Left renal pelvis (tissue), 4 donors: ENCODE data around the gene ATF7. TPM values are rescaled to one million over a fixed set of nuclear protein-coding genes. Genes with fewer than 3 reads are reported as not detected.
"Not testable (repeated sequence)": the region's sequence is repeated elsewhere in the genome, so short reads cannot be mapped to it uniquely, and the experiment has no call there.

Experiments
- DNase-seq, 4 donors: peaks; one replicate each; pipeline ENCODE4 v3.0.0-alpha.2; 2013; ENCODE audit warnings: low read depth in 4 of 4, low spot score in 3 of 4
- polyA plus RNA-seq, 4 donors: library from polyadenylated mRNA; unstranded; fragments of 120-200 nt; gene quantifications; one replicate each; pipeline ENCODE4 v1.2.1, GENCODE V29; 2013; ENCODE audit not compliant: insufficient read length in 4 of 4

Gene ATF7
- polyA plus RNA-seq, 4 donors, result 43.1 to 70.5 (median 44.8) TPM

DNA sequence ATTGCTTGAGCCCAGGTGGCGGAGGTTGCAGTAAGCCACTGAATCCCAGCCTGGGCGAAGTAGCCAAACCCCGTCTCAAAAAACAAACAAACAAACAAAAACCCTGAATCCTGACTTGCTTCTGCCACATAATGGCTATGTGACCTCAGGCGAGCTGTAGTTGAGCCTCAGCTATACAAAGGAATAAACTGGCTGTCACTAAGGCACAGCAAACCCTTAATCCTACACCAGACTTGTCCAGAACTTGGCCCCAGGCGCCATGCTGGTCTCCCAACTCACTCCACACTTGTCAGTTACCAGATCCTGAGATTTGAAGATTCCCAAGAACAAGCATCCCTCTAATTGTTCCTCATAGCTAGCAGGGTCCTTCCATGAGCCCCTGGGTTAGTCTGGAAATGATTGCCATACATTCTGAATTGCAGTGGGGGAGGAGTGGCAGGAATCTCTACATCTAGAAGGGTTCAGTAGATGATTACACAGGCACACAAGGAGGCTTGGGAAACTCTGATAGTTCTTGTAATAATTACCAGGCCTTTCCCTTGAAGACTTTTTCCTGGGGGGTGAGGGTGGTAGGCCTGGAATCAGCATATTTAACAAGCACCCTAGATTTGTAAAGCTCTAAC, 136.8 kb downstream of the ATF7 start:
- DNase-seq, result peak in 2 of 4 donors; percentile 35 to 44

DNA sequence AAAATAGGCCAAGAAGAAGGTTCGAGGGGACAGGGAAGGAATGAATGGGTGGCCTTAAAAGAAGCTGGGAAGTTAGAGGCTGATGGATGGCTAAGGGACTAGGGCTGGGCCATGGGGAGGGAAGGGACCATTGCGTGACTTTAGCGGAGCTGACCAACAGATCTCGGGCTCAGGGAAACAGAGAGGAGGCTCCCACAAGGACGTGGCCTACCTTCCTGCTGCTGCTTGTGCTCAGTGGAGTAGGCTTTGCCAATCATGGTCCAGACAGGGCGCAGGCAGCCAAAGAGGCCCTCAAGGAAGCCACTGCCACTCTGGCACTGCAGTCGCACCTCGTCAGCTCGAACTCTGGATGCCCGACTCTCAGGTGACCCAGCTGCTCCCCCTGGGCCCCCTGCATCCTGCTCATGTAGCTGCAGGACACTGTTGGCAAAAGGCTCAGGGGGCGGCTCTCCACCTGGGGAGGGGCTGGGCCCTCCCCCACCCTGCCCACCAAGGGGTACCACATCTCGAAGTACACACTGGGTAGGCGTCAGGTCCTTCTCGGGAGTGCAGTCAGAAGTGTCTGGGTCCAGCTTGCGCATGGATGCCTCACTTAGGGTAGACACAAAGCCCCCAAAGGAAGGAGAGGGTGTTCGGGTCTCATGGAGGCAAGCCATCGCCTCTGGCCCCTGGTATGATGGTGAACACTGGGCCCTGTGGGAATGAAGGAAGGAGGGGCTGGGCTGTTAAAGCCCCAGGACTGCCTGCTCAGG, 139.3 kb downstream of the ATF7 start:
- DNase-seq, result no peak

- DNase-seq, result no peak
These were observed 140.0 kb downstream of the ATF7 start for GRCh38 chr12:53485955-53486735.

GRCh38 chr12:53484686-53485575, 141.3 kb downstream of the ATF7 start:
- DNase-seq, result no peak

- DNase-seq, result no peak
These were observed 142.2 kb downstream of the ATF7 start for GRCh38 chr12:53483979-53484377.

DNA sequence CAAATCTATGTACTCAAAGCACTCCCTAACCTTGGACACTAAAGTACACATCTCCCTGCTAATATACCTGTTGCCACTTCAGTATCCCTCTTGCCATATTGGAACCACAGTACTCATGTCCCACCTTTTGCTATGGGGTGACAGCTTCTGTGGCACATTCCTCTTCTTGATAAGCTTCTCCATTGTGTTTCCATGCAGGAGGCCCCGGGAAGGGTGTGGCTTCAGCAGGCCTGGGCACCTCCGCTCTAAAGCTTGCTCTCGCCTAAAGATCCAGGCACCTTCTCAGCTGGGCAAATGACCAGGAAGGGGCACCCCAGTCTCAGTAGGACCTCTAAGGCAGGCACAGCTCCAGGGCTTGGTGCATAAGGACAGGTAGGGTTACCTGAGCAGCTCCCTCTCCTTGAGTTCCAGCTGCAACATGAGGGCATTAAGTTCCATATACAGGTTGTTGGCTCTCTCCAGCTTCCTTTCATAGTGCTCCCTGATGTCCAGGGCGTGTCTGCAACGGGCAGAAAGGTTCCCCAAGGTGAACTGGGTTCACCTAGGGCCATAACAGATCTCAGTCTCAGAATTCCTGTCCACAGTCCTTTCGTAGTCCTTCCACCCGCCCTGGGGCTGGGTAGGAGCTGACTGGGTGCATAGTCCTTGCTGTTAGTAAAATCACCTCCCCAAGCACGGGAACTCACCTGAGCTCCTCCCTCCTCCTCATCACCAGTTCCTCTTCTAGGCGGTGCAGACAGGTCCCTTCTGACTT, 142.8 kb downstream of the ATF7 start:
- DNase-seq, result no peak

DNA sequence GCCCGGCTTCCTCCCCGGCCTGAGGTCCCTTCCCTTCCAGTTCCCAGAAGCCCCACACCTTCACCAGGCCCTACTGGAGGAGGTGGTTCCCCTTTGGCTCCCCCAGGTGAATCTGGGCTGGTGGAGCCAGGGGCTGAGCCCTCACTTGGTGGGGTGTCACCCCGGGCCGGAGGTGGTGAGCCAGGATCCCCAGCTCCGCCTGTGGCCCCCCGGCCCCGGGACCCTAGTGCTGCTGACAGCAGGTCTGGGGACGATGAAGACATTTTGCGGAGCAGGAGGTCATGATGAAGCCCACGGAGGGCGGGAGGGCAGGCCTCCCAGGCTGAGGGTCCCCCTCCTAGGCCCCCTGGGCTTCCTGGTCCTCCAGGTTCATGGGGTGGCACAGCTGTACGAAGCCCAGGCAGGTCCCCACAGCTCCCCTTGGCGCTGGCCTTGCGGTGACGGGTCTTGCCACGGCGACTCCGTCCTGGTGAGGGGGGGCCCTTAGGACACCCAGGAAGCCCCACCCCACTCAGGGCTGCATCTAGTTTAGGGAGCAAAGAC, 143.5 kb downstream of the ATF7 start:
- DNase-seq, result no peak

GRCh38 chr12:53481939-53482586, 144.1 kb downstream of the ATF7 start:
- DNase-seq, result no peak

DNA sequence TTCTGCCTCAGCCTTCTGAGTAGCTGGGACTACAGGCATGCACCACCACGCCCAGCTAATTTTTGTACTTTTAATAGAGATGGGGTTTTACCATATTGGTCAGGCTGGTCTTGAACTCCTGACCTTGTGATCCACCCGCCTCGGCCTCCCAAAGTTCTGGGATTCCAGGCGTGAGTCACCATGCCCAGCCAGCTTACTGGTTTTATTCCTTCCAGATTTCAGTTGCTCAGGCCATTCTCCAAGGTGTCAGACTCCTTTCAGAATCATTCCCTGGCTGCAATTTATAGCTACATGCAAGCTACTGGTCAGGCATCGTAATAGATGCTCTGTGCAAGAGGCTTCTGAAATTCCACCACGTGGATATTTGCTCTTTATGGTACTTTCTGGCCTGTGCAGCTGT, 144.7 kb downstream of the ATF7 start:
- not testable (repeated sequence) for DNase-seq

- no peak for DNase-seq
These were observed 145.4 kb downstream of the ATF7 start for GRCh38 chr12:53480491-53481442.

DNA sequence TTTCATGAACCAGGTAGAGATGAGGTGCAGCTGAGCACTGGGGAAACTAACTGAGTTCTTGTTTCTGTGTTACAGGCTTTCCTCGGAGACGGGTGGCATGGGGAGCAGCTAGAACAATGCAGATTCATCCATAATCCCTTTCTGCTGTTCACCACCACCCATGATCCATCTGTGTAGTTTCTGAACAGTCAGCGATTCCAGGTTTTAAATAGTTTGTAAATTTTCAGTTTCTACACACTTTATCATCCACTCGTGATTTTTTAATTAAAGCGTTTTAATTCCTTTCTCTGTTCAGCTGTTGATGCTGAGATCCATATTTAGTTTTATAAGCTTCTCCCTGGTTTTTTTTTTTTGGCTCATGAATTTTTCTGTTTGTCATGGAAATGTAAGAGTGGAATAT, 146.9 kb downstream of the ATF7 start:
- DNase-seq, result no peak

- DNase-seq, result no peak
These were observed 147.3 kb downstream of the ATF7 start for GRCh38 chr12:53478865-53479264.

DNA sequence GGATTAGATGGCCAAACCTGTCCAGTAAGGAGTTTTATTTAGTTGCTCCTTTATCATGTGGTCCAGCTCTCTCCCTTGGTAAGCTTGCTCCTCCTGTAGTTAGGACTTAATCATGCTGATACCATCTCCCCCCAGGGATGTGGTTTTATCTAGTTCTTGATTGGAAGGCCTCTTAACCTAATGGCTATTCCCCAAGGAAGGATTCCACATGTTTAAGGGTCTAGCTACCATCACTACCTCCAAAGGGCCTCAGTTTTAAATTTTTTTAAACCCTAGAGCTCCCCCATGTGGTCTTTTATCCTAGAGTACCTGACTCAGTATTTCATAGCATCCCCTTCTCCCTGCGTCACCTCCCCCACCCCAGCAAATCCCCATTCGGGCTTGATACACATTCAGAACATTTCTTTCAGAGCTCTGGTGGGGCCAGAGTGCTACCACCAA, 149.4 kb downstream of the ATF7 start:
- no peak for DNase-seq

- no peak for DNase-seq
These were observed 151.4 kb downstream of the ATF7 start for GRCh38 chr12:53474819-53475218.

DNA sequence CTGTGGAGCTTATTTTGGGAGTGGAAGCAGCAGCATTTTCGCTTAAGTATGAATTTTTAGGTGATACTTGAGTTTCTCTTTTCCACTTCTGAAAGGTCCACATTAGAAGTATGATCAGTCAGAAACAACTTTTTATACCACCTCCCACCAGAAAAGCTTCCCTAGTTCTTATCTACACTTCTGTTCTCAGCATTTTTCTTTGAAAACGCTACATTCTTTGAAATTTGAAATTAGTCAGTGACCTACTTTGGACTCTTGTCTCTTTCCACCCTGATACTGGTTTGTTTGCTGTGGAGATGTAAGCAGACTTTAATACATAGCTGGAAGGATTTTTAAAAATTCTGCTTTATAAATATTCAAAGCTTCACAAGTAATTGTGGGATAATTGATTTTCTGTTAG, 152.1 kb downstream of the ATF7 start:
- no peak for DNase-seq

DNA sequence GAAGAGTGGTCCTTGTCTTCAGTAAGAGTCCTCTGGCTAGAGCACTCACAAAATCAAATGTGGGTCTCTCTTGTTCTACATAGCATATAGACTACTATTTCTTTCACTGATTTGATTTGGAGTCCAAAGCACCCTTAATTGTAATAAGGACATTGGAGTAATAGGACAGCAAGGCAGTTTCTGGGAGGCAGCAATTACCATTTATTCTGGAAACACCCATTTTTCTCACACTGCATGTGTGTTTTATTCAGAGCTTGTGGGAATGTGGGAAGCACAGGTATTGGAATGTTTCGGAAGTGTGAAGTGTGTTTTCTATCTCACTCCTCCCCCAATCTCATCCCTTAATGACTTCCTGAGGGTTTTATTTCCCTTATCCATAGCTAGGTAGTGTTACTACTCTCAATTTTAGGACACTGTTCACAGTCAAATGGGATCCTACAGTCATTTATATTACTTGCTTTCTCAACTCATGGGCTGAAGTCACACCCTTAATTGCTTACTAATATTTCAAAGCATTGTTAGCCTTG, 154.1 kb downstream of the ATF7 start:
- no peak for DNase-seq

- DNase-seq, result no peak
These were observed 157.9 kb downstream of the ATF7 start for GRCh38 chr12:53468282-53468681.

DNA sequence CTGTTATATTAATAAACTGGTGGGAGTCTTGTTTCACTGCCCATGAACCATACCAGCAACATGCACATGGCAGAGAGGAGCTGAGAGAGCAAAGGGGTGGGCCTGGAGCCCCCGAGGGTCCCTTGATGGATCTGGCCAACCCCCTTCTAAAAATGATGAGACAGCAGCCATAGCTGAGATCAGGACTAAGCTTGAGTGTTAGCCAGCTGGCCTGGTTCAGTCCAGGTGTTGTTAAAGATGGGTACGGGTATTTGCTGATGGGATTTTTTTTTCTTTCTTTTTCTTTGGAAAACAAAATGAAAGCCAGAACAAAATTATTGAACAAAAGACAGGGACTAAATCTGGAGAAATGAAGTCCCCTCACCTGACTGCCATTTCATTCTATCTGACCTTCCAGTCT, 158.3 kb downstream of the ATF7 start:
- DNase-seq, result no peak
